ENCODE data around the gene CELSR1.

DNA sequence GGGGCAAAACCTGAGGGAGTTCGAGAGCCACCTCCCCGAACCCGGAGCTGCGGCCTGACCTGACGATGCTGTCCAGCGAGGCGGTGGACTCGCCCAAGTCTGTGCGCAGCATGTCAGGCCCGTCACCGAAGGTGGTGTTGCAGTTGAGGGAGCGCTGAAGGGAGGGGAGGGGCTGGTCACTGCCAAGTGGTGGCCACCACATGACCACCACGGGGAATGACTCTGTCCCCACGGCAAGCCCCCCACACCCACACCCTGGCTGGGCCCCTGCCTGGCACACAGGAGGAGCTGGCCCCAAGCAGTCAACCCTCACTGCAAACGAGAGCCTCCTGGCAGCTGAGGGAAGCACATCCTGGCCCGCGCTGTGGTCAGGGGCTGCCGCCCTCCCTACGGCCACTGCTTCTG lies 171.1 kb downstream of the CELSR1 start:
- TF ChIP-seq, protein P1, sequence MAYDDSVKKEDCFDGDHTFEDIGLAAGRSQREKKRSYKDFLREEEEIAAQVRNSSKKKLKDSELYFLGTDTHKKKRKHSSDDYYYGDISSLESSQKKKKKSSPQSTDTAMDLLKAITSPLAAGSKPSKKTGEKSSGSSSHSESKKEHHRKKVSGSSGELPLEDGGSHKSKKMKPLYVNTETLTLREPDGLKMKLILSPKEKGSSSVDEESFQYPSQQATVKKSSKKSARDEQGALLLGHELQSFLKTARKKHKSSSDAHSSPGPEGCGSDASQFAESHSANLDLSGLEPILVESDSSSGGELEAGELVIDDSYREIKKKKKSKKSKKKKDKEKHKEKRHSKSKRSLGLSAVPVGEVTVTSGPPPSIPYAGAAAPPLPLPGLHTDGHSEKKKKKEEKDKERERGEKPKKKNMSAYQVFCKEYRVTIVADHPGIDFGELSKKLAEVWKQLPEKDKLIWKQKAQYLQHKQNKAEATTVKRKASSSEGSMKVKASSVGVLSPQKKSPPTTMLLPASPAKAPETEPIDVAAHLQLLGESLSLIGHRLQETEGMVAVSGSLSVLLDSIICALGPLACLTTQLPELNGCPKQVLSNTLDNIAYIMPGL (CRISPR knock-in tag; IDR thresholded peaks at IDR 0.05; ENCODE audit: borderline replicate concordance in 1 of 2, low read depth in 1 of 2): no peak
- TF ChIP-seq, protein P2, sequence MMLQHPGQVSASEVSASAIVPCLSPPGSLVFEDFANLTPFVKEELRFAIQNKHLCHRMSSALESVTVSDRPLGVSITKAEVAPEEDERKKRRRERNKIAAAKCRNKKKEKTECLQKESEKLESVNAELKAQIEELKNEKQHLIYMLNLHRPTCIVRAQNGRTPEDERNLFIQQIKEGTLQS (CRISPR knock-in tag; IDR thresholded peaks at IDR 0.05): no peak
- TF ChIP-seq DPF2 (CRISPR knock-in tag; IDR thresholded peaks at IDR 0.05; ENCODE audit: borderline replicate concordance, low read depth) (no peak), HDAC2 (CRISPR knock-in tag; IDR thresholded peaks at IDR 0.05) (no peak), DR1 (CRISPR knock-in tag; IDR thresholded peaks at IDR 0.05) (no peak)
- TF ChIP-seq, protein P3, sequence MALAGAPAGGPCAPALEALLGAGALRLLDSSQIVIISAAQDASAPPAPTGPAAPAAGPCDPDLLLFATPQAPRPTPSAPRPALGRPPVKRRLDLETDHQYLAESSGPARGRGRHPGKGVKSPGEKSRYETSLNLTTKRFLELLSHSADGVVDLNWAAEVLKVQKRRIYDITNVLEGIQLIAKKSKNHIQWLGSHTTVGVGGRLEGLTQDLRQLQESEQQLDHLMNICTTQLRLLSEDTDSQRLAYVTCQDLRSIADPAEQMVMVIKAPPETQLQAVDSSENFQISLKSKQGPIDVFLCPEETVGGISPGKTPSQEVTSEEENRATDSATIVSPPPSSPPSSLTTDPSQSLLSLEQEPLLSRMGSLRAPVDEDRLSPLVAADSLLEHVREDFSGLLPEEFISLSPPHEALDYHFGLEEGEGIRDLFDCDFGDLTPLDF (CRISPR knock-in tag; IDR thresholded peaks at IDR 0.05): no peak
- TF ChIP-seq, protein P4, sequence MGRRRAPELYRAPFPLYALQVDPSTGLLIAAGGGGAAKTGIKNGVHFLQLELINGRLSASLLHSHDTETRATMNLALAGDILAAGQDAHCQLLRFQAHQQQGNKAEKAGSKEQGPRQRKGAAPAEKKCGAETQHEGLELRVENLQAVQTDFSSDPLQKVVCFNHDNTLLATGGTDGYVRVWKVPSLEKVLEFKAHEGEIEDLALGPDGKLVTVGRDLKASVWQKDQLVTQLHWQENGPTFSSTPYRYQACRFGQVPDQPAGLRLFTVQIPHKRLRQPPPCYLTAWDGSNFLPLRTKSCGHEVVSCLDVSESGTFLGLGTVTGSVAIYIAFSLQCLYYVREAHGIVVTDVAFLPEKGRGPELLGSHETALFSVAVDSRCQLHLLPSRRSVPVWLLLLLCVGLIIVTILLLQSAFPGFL (CRISPR knock-in tag; IDR thresholded peaks at IDR 0.05): no peak
